ENCODE results near the gene GOLGA6C. TPM values are rescaled to one million over a fixed set of nuclear protein-coding genes. Genes with fewer than 3 reads are reported as not detected.
A peak's percentile ranks its signal among the peaks of the same experiment; 100 is the strongest.

Gene GOLGA6C
- total RNA-seq, 4 donors from 2014 or later: not detected

- no peak overlapping the region for H3K4me3 ChIP-seq
- H3K4me1 ChIP-seq: no peaks in the 10 kb centered on the region
- TF ChIP-seq CTCF (IDR thresholded peaks at IDR 0.05): no peak
- TF ChIP-seq POLR2A (IDR thresholded peaks at IDR 0.05): no peak
- H3K27me3 ChIP-seq: no peaks in the 10 kb centered on the region
- intact Hi-C loops (cut with DNase I; ENCODE audit: low total_unique reads): no loop called here
- no peak for DNase-seq
- H3K36me3 ChIP-seq: no peaks in the 10 kb centered on the region
- no peaks in the 10 kb centered on the region for H3K9me3 ChIP-seq
- H3K27ac ChIP-seq: no peak overlapping the region
These were observed 24.5 kb upstream of the GOLGA6C start for GRCh38 chr15:75233504-75234190.

GRCh38 chr15:75234191-75234810 lies 23.8 kb upstream of the GOLGA6C start:
- no peaks in the 10 kb centered on the region for H3K36me3 ChIP-seq
- peak in 1 of 2 donors; percentile 7 for DNase-seq
- intact Hi-C loops (cut with DNase I; ENCODE audit: low total_unique reads): no loop called here

GRCh38 chr15:75235051-75235673 lies 23.0 kb upstream of the GOLGA6C start:
- H3K4me1 ChIP-seq: no peaks in the 10 kb centered on the region
- H3K4me3 ChIP-seq: no peak overlapping the region
- DNase-seq: peak in 1 of 2 donors; percentile 5
- intact Hi-C loops (cut with DNase I; ENCODE audit: low total_unique reads): no loop called here
- H3K27ac ChIP-seq: no peak overlapping the region
- H3K27me3 ChIP-seq: no peaks in the 10 kb centered on the region
- TF ChIP-seq CTCF (IDR thresholded peaks at IDR 0.05): no peak
- TF ChIP-seq POLR2A (IDR thresholded peaks at IDR 0.05): no peak
- no peaks in the 10 kb centered on the region for H3K9me3 ChIP-seq
- H3K36me3 ChIP-seq: no peaks in the 10 kb centered on the region

More at GRCh38 chr15:75234191-75234810, 23.8 kb upstream of the GOLGA6C start:
- Histone ChIP-seq H3K4me3 (no peak overlapping the region), H3K4me1 (no peaks in the 10 kb centered on the region), H3K9me3 (no peaks in the 10 kb centered on the region), H3K27me3 (no peaks in the 10 kb centered on the region), H3K27ac (no peak overlapping the region)
- TF ChIP-seq POLR2A (IDR thresholded peaks at IDR 0.05): no peak
- no peak for TF ChIP-seq CTCF (IDR thresholded peaks at IDR 0.05)

GRCh38 chr15:75235760-75236729 lies 22.1 kb upstream of the GOLGA6C start:
- intact Hi-C loops (cut with DNase I; ENCODE audit: low total_unique reads): no loop called here
- no peaks in the 10 kb centered on the region for H3K27me3 ChIP-seq
- H3K27ac ChIP-seq: no peak overlapping the region
- H3K4me1 ChIP-seq: no peaks in the 10 kb centered on the region
- no peak overlapping the region for H3K4me3 ChIP-seq
- TF ChIP-seq POLR2A (IDR thresholded peaks at IDR 0.05) (no peak), CTCF (IDR thresholded peaks at IDR 0.05) (no peak)
- peak in 1 of 2 donors; percentile 7 for DNase-seq
- no peaks in the 10 kb centered on the region for H3K36me3 ChIP-seq
- no peaks in the 10 kb centered on the region for H3K9me3 ChIP-seq

Data from uterus (tissue), 4 donors.